ENCODE data around the gene UBE2F. TPM values are rescaled to one million over a fixed set of nuclear protein-coding genes. Genes with fewer than 3 reads are reported as not detected.

The UBE2F gene
- total and polyA plus RNA-seq, 2 experiments from 2014 or later: 52.8 to 66.7 TPM

GRCh38 chr2:237972936-237973335 lies 6.1 kb downstream of the UBE2F start:
- H3K36me3 ChIP-seq (replicated peaks; ENCODE audit: insufficient read depth, low read depth): no peaks in the 10 kb centered on the region
- TF ChIP-seq EZH2 (IDR thresholded peaks at IDR 0.05; ENCODE audit: borderline replicate concordance) (no peak), CTCF (IDR thresholded peaks at IDR 0.05; ENCODE audit: poor library complexity) (no peak), EZH2phosphoT487 (IDR thresholded peaks at IDR 0.05; ENCODE audit: low read depth, severe bottlenecking, unreplicated experiment) (no peak)
- peaks cover 41% of the 10 kb centered on the region for H4K20me1 ChIP-seq (ENCODE audit: insufficient read depth, poor library complexity, severe bottlenecking)
- H2AFZ ChIP-seq: no peak overlapping the region
- H3K4me2 ChIP-seq: no peak overlapping the region
- H3K27me3 ChIP-seq: no peaks in the 10 kb centered on the region
- H3K79me2 ChIP-seq: peaks cover 95% of the 10 kb centered on the region
- WGBS (ENCODE audit: low lambda C conversion rate, missing lambda C conversion rate): 98% methylated on average over 10 of the region's 10 CpGs
- no peak overlapping the region for H3K27ac ChIP-seq
- no peaks in the 10 kb centered on the region for H3K9me3 ChIP-seq (ENCODE audit: low read depth)
- H3K4me3 ChIP-seq: no peak overlapping the region
- peaks cover 10% of the 10 kb centered on the region for H3K4me1 ChIP-seq (ENCODE audit: insufficient read depth)
- DNase-seq (ENCODE audit: low spot score): no peak
- H3K9me2 ChIP-seq (replicated peaks; ENCODE audit: insufficient read depth): no peaks in the 10 kb centered on the region

- Histone ChIP-seq H3K4me3 (no peak overlapping the region), H3K9me2 (replicated peaks; ENCODE audit: insufficient read depth) (no peaks in the 10 kb centered on the region), H3K27ac (no peak overlapping the region), H2AFZ (no peak overlapping the region), H3K79me2 (peaks cover 84% of the 10 kb centered on the region), H3K4me2 (no peak overlapping the region), H4K20me1 (ENCODE audit: insufficient read depth, poor library complexity, severe bottlenecking) (peaks cover 43% of the 10 kb centered on the region), H3K36me3 (replicated peaks; ENCODE audit: insufficient read depth, low read depth) (no peaks in the 10 kb centered on the region), H3K4me1 (ENCODE audit: insufficient read depth) (no peaks in the 10 kb centered on the region), H3K9me3 (ENCODE audit: low read depth) (no peaks in the 10 kb centered on the region), H3K27me3 (no peaks in the 10 kb centered on the region)
- no peak for DNase-seq (ENCODE audit: low spot score)
- TF ChIP-seq CTCF (IDR thresholded peaks at IDR 0.05; ENCODE audit: poor library complexity): no peak
- no peak for TF ChIP-seq EZH2phosphoT487 (IDR thresholded peaks at IDR 0.05; ENCODE audit: low read depth, severe bottlenecking, unreplicated experiment)
- no peak for TF ChIP-seq EZH2 (IDR thresholded peaks at IDR 0.05; ENCODE audit: borderline replicate concordance)
- 96% methylated on average over 2 of the region's 2 CpGs for WGBS (ENCODE audit: low lambda C conversion rate, missing lambda C conversion rate)
Observed at GRCh38 chr2:237977380-237977779, 10.6 kb downstream of the UBE2F start.

- H3K27me3 ChIP-seq: no peaks in the 10 kb centered on the region
- H3K4me2 ChIP-seq: no peak overlapping the region
- 83% methylated on average over 8 of the region's 8 CpGs for WGBS (ENCODE audit: low lambda C conversion rate, missing lambda C conversion rate)
- H4K20me1 ChIP-seq (ENCODE audit: insufficient read depth, poor library complexity, severe bottlenecking): peaks cover 49% of the 10 kb centered on the region
- H2AFZ ChIP-seq: no peak overlapping the region
- peaks cover 84% of the 10 kb centered on the region for H3K79me2 ChIP-seq
- H3K27ac ChIP-seq: no peak overlapping the region
- DNase-seq (ENCODE audit: low spot score): no peak
- no peak for TF ChIP-seq CTCF (IDR thresholded peaks at IDR 0.05; ENCODE audit: poor library complexity)
- TF ChIP-seq EZH2 (IDR thresholded peaks at IDR 0.05; ENCODE audit: borderline replicate concordance): no peak
- TF ChIP-seq EZH2phosphoT487 (IDR thresholded peaks at IDR 0.05; ENCODE audit: low read depth, severe bottlenecking, unreplicated experiment): no peak
- no peaks in the 10 kb centered on the region for H3K9me2 ChIP-seq (replicated peaks; ENCODE audit: insufficient read depth)
- no peaks in the 10 kb centered on the region for H3K36me3 ChIP-seq (replicated peaks; ENCODE audit: insufficient read depth, low read depth)
- no peaks in the 10 kb centered on the region for H3K9me3 ChIP-seq (ENCODE audit: low read depth)
- H3K4me1 ChIP-seq (ENCODE audit: insufficient read depth): no peaks in the 10 kb centered on the region
- H3K4me3 ChIP-seq: no peak overlapping the region
Observed at GRCh38 chr2:237978058-237978712, 11.4 kb downstream of the UBE2F start.
